BE2C (cell line): ENCODE measurements around the gene MEF2C.
"Not testable (repeated sequence)": the region's sequence is repeated elsewhere in the genome, so short reads cannot be mapped to it uniquely, and the experiment has no call there.

Experiments
- DNase-seq: peaks from one replicate; pipeline ENCODE4 v3.0.0-alpha.2; 2020
- H3K27me3 ChIP-seq: fragments of 250-450 bp; sonication (Bioruptor Pico); 2 replicates; pipeline ENCODE4 v1.5.1; 2020; ENCODE audit warnings: mild to moderate bottlenecking
- H3K36me3 ChIP-seq: fragments of 250-450 bp; sonication (Bioruptor Pico); 2 replicates; pipeline ENCODE4 v1.5.1; 2020; ENCODE audit warnings: mild to moderate bottlenecking
- H3K4me1 ChIP-seq: fragments of 250-450 bp; sonication (Bioruptor Pico); 2 replicates; pipeline ENCODE4 v1.5.1; 2020
- H3K4me3 ChIP-seq: 2 replicates; pipeline ENCODE4 v1.5.1; 2011; ENCODE audit warnings: low read depth, low read length
- H3K9me3 ChIP-seq: fragments of 250-450 bp; sonication (Bioruptor Pico); 2 replicates; pipeline ENCODE4 v1.5.1; 2020
- TF ChIP-seq, protein P1 (sequence below): IDR thresholded peaks from 2 replicates; pipeline ENCODE4 v1.5.1; 2012; ENCODE audit warnings: mild to moderate bottlenecking, low read depth, low read length

MEF2C gene

GRCh38 chr5:88807327-88807726, 75.7 kb downstream of the MEF2C start:
- H3K9me3 ChIP-seq: no peaks in the 10 kb centered on the region
- H3K4me1 ChIP-seq: no peaks in the 10 kb centered on the region
- no peaks in the 10 kb centered on the region for H3K36me3 ChIP-seq
- no peak for DNase-seq
- no peak overlapping the region for H3K4me3 ChIP-seq
- TF ChIP-seq, protein P1, sequence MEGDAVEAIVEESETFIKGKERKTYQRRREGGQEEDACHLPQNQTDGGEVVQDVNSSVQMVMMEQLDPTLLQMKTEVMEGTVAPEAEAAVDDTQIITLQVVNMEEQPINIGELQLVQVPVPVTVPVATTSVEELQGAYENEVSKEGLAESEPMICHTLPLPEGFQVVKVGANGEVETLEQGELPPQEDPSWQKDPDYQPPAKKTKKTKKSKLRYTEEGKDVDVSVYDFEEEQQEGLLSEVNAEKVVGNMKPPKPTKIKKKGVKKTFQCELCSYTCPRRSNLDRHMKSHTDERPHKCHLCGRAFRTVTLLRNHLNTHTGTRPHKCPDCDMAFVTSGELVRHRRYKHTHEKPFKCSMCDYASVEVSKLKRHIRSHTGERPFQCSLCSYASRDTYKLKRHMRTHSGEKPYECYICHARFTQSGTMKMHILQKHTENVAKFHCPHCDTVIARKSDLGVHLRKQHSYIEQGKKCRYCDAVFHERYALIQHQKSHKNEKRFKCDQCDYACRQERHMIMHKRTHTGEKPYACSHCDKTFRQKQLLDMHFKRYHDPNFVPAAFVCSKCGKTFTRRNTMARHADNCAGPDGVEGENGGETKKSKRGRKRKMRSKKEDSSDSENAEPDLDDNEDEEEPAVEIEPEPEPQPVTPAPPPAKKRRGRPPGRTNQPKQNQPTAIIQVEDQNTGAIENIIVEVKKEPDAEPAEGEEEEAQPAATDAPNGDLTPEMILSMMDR: no peak
- H3K27me3 ChIP-seq: 0 out of 2 replicates have a peak, but pooled peaks cover 4% of the 10 kb centered on the region

GRCh38 chr5:88806338-88806737, 76.6 kb downstream of the MEF2C start:
- no peaks in the 10 kb centered on the region for H3K4me1 ChIP-seq
- H3K27me3 ChIP-seq: 0 out of 2 replicates have a peak, but pooled peaks cover 4% of the 10 kb centered on the region
- TF ChIP-seq, protein P1: no peak
- no peak for DNase-seq
- no peaks in the 10 kb centered on the region for H3K36me3 ChIP-seq
- no peaks in the 10 kb centered on the region for H3K9me3 ChIP-seq
- no peak overlapping the region for H3K4me3 ChIP-seq

DNA sequence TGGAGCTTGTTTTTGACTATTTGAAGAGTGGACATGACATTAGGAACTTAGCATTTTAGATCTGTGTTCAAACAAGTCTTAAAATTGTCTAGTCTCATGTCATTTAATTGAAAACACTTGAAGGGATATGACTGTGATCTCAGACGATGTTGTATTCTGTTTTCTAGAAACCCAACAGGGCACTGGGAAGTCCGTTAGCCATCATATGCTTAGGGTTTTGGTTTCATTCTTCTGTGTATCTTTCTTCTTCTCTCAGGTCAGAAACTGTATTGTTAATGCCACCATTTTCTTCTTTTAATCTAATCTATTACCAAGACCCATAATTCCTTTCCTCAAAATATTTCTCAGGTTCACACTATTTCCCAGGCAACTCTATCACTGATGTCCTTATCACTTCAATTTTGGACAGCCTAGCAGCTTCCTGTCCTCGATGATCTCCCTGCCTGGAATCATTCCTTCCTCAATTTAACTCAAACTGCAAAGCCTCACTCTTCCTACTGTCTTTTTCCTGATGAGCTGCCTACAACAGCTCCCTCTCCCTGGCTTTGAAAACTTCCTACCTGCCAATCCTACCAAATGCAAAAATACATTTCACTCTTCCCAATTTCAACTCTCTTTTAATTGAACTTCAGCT, 77.7 kb downstream of the MEF2C start:
- TF ChIP-seq, protein P1: no peak
- H3K4me1 ChIP-seq: no peaks in the 10 kb centered on the region
- no peak overlapping the region for H3K4me3 ChIP-seq
- no peaks in the 10 kb centered on the region for H3K27me3 ChIP-seq
- H3K9me3 ChIP-seq: no peaks in the 10 kb centered on the region
- H3K36me3 ChIP-seq: no peaks in the 10 kb centered on the region
- DNase-seq: no peak

- Histone ChIP-seq H3K4me1 (no peaks in the 10 kb centered on the region), H3K9me3 (no peaks in the 10 kb centered on the region), H3K4me3 (no peak overlapping the region), H3K27me3 (no peaks in the 10 kb centered on the region), H3K36me3 (no peaks in the 10 kb centered on the region)
- no peak for DNase-seq
- TF ChIP-seq, protein P1: no peak
Measured at GRCh38 chr5:88804444-88804843, 78.5 kb downstream of the MEF2C start.

GRCh38 chr5:88803309-88803708, 79.7 kb downstream of the MEF2C start:
- TF ChIP-seq, protein P1: no peak
- no peaks in the 10 kb centered on the region for H3K9me3 ChIP-seq
- H3K36me3 ChIP-seq: no peaks in the 10 kb centered on the region
- no peak for DNase-seq
- H3K4me1 ChIP-seq: no peaks in the 10 kb centered on the region
- no peaks in the 10 kb centered on the region for H3K27me3 ChIP-seq
- H3K4me3 ChIP-seq: no peak overlapping the region

- Histone ChIP-seq H3K4me1 (no peaks in the 10 kb centered on the region), H3K36me3 (no peaks in the 10 kb centered on the region), H3K4me3 (no peak overlapping the region), H3K9me3 (no peaks in the 10 kb centered on the region), H3K27me3 (no peaks in the 10 kb centered on the region)
- no peak for DNase-seq
- TF ChIP-seq, protein P1: no peak
Measured at GRCh38 chr5:88799938-88800535, 82.9 kb downstream of the MEF2C start.

DNA sequence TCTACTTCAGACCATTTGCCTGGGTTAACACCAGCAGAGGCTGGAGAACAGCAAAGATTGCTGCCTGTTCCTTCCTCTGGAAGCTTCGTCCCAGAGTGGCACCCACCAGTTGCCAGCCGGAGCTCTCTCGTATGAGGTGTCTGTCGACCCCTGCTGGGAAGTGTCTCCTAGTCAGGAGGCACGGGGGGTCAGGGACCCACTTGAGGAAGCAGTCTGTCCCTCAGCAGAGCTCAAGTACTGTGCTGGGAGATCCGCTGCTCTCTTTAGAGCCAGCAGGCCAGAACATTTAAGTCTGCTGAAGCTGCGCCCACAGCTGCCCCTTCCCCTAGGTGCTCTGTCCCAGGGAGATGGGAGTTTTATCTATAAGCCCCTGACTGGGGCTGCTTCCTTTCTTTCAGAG, 84.1 kb downstream of the MEF2C start:
- H3K9me3 ChIP-seq, H3K4me1 ChIP-seq, H3K4me3 ChIP-seq, DNase-seq, H3K36me3 ChIP-seq, H3K27me3 ChIP-seq: not testable (repeated sequence)

- not testable (repeated sequence) for H3K4me3 ChIP-seq, H3K27me3 ChIP-seq, H3K4me1 ChIP-seq, H3K9me3 ChIP-seq, H3K36me3 ChIP-seq, DNase-seq
Measured at GRCh38 chr5:88793797-88794196, 89.2 kb downstream of the MEF2C start.
